PC-3 (cell line): Measurements from ENCODE around the gene MAP3K20.

Experiments used
- CTCF ChIP-seq: fragments of 300-600 bp; sonication (generic); conservative IDR thresholded peaks from 2 replicates; pipeline ENCODE4 v1.5.1; 2017; ENCODE audit warnings: antibody characterized with exemption, low read depth, mild to moderate bottlenecking, low read length
- EZH2phosphoT487 ChIP-seq: fragments of 300-600 bp; sonication (generic); IDR thresholded peaks from 2 replicates; pipeline ENCODE4 v1.6.1; 2018; ENCODE audit warnings: mild to moderate bottlenecking, antibody characterized with exemption, low read length, borderline replicate concordance

- TF ChIP-seq CTCF (no peak), EZH2phosphoT487 (no peak)
These were observed 85.4 kb downstream of the MAP3K20 start for GRCh38 chr2:173161040-173161439.
